TTC549 (cell line): ENCODE data around the gene SMYD5.
"Not testable (repeated sequence)": the region's sequence is repeated elsewhere in the genome, so short reads cannot be mapped to it uniquely, and the experiment has no call there.

Experiments used
- FAIRE-seq: peaks from 2 replicates; lab custom pipeline; 2012; peaks lifted over from hg19 to GRCh38; lab: Jason Lieb, UNC

The SMYD5 gene

DNA sequence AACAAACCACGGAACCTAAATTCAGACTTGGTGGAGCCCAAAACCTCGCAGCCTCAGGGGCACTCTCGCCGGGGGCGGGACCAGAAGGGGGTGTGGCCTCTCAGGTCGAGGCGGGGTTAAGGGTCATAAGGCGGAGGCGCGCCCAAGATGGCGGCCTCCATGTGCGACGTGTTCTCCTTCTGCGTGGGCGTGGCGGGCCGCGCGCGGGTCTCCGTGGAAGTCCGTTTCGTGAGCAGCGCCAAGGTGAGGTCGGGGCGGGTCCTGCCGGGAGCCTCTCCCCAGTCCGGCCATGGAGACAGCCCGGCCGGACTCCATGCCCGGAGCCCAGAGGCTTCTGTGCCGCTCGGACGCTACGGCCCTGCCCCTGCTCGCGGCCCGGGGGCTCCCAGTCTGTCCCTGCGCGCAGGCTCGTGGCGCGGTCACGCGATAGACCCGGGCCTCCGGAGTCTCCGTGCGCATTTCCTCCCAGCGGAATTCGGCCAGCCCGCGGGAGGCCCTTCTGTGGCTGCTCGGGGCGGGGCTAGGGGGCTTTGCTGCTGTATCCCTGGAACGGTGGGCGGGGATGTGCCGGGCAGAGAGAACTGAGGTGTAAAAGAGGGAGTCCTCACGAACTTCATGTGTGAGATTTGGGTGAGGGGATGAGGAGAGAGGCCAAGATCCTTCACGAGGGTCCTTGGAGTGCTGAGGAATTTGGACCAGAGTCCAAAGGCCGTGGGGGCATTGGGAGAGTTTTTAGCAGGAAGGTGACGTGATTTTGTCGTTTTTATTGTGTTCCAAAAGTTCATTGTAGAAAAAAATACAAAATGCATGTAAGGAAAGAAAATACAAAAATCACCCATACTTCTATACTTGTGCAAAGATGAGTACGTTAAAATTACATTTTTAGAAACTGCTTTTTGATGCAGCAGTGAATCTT is at the start of gene SMYD5:
Gene SMYD5 (plus strand): TSS at position 126 of the 916 bp plus-strand sequence. CDS start 22 bp downstream, at position 148.
- no peak for FAIRE-seq

DNA sequence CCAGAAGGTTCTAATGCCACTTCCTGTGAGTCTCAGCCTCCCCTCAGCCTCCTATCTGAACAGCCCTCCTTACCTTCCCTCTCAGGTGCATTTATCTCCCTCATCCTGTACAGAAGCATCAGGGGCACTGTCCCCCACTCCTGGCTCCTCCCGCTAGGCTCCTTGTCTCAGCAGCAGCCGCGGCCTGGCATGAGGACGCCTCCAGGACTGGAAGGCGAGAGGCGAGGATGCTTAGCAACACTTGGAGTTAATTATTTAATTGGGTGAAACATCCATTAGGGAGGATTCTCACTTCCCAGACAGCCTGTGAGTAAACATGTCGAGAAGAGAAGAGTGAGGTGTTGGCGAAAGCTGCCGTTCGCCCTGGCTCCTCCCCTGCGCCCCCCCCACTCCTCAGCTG is 48.1 kb upstream of the SMYD5 start:
- FAIRE-seq, result not testable (repeated sequence)

DNA sequence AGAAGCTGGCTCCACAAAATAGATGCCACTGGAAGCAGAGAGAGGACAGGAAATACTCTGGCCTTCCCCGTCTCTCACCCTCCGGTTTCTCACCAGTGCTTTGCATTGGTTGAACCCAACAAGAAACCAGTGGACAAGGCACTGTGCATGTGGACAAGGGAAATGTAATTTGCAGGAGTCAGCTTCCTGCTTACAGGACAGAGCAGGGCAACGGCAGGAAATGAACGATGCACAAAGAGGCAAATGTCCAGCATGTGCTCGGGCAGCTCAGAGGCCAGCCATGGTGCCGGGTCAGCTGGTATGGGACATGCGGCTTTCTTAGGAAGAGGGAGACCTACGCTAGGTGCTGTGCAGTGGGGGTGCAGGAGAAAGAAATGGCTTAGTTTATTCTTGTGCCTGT is 47.2 kb upstream of the SMYD5 start:
- not testable (repeated sequence) for FAIRE-seq

DNA sequence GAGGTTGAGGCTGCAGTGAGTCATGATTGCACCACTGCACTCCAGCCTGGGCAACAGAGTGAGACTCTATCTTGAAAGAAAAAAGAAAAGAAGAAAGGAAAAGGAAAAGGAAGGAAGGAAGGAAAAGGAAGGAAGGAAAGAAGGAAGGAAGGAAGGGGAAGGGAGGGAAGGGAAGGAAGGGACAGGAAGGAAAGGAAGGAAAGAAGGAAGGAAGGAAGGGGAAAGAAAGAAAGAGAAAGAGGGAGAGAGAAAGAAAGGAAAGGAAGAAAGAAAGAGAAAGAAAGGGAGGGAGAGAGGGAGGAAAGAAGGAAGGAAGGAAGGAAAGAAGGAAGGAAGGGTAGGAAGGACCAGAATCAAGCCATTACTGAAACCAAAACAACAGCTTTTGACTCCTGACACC is 45.7 kb upstream of the SMYD5 start:
- not testable (repeated sequence) for FAIRE-seq

DNA sequence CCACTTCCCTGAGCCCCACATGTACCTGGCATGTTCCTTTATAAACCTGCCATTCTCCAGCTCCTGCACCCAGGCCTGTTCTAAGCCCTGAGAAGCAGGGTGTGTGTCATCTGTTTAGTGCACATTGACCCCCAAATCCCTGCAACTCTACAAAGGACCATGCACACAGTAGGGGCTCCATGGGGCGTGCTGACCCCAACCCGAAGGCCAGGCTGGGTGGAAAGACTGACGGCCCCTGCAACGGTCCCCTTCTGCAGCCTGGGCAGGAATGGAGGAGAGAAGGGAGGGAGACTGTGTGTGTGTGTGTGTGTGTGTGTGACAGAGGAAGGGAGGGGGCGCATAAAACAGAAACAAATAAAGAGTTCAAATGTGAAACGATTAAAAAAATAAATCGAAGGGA is 43.7 kb upstream of the SMYD5 start:
- not testable (repeated sequence) for FAIRE-seq

DNA sequence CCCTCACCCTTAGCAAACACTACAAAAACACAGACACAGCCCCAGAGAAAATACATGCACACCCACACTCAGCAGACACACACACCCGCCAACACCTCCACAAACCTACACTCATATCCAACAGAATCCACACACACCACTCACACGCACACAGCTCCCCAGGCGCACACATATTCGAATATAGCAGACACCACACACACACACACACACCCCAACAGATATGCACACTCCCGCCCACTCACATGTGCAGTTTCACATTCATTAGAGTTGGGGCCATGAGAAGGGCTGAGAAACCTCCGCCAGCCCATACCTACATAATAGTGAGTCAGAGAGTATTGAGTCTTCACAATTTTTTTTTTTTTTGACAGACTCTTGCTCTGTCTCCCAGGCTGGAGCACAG is 41.1 kb upstream of the SMYD5 start:
- no peak for FAIRE-seq

DNA sequence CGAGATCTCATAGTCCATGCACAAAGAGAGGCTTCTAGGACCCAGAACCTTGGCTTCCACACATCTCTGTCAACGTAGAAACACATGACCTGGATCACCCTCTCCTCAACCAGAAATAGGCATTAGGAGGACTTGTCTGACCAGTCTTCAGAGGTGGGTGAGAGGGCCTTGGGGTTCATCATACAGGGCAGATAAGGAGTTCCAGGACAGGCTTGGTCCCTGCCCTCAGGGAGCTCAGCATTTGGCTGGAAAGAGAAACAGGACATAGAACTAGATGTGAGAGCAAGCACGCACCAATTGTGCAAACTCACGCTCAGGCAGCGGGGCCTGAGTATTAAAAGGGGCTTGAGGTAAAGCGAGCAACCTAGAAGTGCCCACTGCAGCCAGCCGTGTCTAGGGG is 40.3 kb upstream of the SMYD5 start:
- no peak for FAIRE-seq

DNA sequence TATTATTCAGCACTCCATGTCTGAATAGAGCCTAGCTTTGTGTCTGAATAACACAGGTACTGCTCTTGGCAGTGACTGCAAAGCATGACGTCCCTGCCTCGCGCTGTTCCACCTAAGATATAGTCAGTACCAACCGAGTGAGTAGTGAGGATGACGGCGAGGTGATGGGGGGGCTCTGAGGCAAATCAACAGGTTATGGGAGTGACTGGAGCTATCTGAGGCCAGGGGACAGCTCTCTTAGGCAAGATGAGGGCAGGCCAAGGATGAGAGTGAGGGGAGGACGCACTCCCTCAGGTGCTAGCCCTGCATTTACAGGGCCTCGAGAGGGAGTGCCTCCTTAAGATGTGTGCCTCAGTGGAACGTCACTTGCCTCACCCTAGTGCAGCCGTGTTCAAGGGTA is 39.8 kb upstream of the SMYD5 start:
- no peak for FAIRE-seq

DNA sequence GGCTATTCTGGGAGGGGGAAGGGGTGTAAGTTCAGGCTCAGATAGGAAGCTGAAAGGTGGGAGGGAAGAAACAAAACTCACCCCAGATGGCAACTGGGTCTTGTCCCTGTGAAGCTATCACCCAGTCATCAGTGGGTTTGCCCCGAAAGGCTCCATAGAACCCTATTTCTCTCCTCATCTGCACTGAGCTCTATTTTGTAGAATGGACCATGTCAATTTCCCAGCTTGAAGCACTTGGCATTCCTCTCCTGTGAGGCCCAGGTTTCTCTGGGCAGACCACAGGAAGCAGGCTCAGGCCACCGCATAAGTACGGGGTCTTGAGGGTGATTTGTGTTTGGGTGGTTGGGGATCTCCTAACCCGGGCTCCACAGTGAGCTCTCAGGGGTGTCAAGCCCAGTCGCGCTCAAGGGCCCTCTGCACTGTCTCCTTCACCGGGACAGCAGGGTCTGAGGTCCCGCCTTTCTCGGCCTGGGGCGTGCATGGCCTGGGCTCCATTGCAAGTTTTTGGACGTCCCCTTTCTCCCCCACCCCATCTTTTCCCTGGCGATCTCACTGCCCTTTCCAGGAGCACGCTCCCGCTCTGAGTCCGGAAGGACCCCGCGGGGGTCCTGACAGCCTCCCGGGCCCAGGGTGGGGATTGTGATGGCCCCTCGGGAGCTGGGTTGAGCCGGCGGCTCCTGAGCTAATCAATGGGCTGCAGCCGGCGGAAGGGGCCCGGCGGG is 38.9 kb upstream of the SMYD5 start:
- no peak for FAIRE-seq

DNA sequence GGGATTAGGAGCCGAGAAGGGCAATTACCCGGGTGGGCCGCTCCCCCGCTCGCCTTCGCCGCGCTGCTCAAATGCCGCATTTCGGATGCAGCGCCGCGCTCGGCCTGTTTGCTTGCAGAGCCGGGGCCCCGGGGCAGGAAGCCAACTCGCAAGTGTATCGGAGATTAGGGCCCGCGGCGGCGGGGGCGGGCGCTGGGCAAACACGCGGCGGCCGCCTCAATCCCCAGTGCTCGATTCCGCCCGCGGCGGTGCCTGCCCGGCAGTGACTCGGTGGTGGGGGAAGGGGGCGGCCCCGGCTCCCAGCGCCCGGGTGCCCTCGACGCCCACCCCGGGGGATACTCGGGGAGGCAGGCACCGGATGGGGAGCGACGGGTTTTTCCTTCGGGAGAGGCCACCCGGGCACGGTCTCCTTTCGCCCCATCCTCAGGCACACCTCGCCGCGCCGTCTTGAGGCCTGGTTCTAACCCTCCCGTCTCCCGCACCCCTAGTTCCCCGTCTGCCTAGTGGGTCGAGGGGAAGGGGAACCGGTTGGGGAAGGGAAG is 38.3 kb upstream of the SMYD5 start:
- no peak for FAIRE-seq

DNA sequence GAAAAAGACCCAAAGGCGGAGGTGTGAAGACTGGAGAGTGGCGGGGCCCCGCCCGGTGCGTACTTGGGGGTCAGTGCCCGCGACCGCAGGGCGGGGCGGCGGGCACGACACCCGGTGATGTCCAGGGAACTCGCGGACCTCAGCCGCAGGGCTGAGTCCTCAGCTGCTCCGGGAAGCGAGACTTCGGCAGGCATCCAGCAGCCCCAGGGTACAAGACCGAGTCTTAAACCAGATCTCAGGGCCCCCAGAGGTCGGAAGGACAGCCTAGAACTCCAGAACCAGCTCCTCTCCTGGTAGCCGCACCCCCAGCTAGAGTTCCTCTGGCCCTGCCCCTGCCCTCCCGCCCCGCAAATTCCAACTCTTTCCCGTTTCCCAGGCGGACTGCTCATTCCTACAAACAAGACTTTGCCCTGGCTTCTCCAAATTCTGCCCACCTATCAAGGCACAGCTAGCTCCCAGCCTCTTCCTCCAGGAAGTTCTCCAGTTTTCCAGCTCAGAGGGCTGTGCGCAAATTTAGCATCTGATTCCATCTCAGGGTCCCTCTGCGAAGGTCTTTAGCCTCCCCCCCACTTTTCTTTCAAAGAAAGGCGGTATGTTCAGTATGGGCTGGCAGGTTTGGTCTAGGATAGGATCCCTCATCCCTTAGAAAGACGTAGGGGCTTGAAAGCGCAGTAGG is 37.7 kb upstream of the SMYD5 start:
- FAIRE-seq, result no peak

DNA sequence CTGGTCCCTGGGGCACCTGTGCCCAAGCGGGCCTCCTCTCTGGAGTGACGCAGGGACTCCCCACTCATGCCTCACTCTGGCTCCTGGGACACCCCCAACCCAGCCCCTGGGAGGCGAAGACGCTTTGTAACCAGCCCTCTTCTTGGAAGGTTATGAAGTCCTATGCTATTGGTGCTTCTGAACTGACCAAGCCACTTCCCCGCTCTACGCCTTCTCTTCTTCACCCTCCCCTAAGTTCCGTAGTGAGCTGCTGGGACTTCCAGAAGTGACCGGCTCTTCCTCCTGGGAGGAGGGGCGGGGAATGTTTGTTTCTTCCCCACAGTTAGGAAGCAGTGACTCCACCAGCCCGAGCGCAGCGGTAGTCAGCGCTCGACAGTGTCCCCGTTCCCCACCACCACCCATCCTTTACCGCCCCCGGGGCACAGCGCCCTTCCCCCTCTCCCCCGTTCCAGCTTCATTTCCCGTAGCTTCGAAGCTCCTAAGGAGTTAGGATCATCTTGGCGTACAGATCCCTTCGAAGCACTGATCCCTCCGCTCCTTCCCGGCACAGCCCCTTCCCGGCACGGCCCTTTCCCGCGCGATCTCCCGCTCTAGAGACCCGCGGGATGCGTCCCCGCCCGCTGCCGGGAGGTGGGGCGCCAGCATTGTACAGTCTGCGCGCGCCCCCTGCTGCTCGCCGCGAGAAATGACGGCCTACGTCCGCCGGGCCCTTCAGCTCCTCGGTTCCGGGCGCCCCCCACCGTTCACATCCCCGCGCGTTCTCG is 37.0 kb upstream of the SMYD5 start:
- FAIRE-seq, result no peak

DNA sequence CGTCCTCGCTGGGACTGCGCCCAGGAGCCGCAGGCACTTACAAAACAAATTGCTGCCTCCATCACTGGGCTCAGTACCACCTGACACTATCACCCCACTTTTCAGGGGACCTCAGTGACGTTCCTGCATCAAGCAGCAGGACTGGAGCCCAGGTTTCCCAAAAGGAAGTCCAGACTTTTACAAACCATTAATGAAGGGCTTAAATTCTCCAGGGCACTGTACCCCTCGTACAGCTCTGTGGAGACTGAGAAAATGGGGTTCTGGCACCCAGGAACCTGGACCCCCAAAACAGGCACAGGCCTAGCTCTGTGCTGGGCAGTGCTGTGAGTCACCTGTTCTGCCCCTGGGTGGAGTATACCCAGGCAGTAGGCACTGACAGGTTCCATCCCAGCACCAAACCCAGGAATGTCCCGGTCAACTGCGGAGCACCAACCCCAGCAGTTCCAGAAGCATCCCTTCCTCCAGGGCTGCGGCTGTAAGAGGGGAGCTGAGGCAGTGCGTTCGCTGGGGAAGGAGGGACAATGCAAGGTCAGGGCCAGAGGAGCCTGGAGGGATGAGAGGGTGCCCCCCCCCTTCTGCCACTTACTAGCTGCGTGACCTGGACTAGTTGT is 36.3 kb upstream of the SMYD5 start:
- FAIRE-seq, result no peak

DNA sequence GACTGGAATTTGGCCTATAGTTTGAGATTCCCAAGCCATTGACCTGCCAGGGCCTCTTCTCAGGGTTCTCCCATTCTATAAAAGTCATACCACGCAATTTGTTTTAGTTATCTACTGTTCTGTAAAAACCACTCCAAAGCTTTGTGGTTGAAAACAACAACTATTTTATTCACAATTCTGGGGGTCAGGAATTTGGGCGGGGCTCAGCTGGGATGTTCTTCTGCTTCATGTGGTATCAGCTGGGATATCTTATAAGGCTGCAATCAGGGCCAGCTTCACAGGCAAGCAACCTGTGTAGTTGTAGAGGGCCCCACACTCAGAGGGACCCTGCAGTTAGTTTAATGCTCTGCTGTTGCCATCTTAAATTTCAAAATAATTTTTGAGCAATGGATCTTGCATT is 28.1 kb upstream of the SMYD5 start:
- no peak for FAIRE-seq

DNA sequence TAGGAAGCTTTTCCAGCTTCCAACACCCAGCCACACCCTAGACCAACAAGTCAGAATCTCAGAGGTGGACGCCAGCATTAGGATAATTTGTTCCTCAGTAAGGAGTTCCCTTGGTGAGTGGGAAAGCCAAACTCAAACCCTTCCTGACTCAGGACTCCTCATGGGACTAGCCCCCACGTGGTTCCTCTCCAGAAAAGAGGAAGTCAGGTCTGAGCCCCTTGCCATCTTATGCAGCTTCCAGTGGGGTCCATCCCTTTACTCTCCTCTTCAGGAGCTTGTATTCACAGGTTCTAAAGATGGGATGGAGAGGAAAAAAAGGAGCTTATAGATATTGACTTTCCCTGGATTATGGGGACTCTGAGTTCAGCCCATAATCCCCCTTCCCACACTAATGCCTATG is 26.5 kb upstream of the SMYD5 start:
- FAIRE-seq, result no peak

DNA sequence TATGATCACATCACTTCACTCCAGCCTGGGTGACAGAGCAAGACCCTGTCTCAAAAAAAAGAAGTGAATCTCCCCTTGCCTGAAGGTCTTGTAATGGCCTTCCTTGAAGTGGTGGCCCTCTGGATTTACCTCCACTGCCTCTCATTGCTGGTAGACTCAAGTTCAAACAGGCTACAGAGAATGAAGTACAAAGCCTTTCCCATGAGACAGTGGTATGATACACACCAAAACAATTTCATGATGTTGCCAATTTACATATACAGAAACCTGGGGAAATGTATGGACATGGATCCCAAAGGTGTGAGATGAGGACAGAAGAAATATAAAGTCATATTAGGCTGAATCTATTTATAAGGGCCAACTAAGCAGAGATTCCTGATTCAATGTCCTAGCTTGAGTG is 16.5 kb upstream of the SMYD5 start:
- FAIRE-seq, result no peak

DNA sequence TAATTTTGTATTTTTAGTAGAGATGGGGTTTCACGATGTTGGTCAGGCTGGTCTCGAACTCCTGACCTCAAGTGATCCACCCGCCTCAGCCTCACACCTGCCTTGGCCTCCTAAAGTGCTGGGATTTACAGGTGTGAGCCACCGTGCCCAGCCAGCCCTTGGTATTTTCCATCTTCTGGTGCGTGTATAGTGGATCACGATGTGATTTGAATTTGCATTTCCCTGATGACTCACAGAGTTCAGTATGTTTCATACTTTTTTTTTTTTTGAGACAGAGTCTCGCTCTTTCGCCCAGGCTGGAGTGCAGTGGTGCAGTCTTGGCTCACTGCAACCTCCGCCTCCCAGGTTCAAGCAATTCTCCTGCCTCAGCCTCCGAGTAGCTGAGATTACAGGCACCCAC is 13.8 kb upstream of the SMYD5 start:
- not testable (repeated sequence) for FAIRE-seq

DNA sequence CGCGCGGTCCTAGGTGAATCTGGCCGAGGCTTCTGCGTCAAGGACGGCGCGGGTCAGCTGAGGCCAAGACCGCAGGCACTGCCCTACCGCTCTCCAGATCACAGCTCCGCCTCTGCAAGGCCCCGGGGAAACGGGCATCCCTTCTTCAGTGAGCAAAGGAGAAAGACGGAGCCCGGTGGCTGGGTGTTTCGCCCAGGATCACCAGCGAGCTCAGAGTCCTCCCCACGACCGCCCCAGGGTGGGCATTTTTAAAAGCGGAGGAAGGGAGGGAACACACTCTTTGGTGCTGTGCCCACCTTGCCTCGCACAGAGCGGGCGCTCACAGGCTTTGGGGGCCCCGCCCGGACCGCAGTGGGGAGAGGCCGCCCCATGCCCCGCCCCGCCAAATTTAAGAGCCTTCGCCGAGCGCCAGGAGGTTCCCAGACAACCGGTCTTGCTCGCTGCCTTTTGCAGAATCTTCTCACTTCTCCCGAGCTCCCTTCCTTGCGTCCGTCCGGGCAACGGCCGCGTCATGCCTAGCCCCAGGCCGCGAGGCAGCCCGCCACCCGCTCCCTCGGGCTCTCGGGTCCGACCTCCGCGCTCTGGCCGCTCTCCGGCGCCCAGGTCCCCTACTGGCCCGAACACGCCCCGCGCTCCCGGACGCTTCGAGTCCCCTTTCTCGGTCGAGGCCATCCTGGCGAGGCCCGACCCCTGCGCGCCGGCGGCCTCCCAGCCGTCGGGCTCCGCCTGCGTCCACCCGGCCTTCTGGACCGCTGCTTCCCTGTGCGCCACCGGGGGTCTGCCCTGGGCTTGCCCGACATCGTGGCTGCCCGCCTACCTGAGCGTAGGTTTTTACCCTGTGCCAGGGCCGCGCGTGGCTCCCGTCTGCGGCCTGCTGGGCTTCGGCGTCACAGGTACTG is 11.6 kb upstream of the SMYD5 start, which contains the start of gene NOTO:
Gene NOTO (plus strand): TSS at position 419 of the 899 bp plus-strand sequence. CDS start 93 bp downstream, at position 512.
- no peak for FAIRE-seq

DNA sequence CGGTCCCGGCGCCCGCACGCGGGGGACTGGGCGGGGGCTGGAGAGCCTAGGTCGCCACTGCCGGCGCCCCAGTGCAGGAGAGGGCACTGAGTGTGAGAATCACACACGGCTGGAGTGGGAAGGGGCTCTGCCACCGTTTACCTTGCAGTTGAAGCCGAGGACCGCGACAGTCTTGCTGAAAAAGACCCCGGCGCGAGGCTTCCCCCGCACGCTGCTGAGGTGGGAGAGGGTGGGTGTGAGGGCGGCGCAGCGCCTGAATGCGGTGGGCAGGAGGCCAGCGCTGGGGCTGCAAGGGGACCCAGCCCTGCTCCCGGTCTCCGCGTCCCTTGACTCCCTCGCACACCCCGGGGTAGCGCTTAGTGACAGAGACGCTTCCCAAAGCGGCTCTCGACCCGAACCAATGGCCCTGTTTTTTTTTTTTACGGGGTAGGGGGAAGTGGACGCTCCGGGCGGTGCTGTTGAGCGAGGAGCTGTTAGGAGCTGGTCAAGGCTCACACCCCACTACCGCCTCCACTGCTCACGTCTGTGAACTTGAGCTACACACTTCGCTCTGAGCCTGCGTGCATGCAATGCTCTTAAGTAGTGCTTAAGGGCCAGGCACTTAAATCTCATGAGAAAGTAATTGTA is 10.9 kb upstream of the SMYD5 start:
- no peak for FAIRE-seq

DNA sequence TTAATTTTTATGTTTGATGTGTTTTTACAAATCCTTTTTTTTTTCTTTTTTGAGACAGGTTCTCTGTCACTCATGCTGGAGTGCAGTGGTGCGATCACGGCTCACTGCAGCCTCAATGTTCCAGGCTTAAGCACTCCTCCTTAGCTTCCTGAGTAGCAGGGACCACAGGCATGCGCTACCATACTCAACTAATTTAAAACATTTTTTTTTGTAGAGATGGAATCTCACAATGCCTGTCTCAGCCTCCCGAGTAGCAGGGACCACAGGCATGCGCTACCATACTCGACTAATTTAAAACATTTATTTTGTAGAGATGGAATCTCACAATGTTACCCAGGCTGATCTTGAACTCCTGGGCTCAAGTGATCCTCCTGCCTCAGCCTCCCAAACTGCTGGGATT is 8.4 kb upstream of the SMYD5 start:
- no peak for FAIRE-seq
